Ovary (tissue), 9 donors: ENCODE results near the gene PSMD13. TPM values are rescaled to one million over a fixed set of nuclear protein-coding genes. Genes with fewer than 3 reads are reported as not detected.

Experiments
- DNase-seq, 5 donors: peaks; one replicate each; pipeline ENCODE4 v3.0.0-alpha.2; 2019 to 2020
- H3K27ac ChIP-seq, 2 donors: fragments of 200-600 bp; one replicate each; pipeline versions ENCODE4 v1.5.1 to v1.8.0; 2019 to 2022
- H3K27me3 ChIP-seq: fragments of 200-600 bp; one replicate; pipeline ENCODE4 v1.8.0; 2022
- H3K36me3 ChIP-seq: fragments of 200-600 bp; sonication (generic); one replicate; pipeline ENCODE4 v1.5.1; 2019
- H3K4me1 ChIP-seq: one replicate; pipeline ENCODE4 v1.8.1; 2013; ENCODE audit warnings: mild to moderate bottlenecking, moderate library complexity; ENCODE audit not compliant: insufficient read depth
- H3K4me3 ChIP-seq: fragments of 200-600 bp; sonication (generic); one replicate; pipeline ENCODE4 v1.5.1; 2017
- H3K9me3 ChIP-seq, 2 donors: fragments of 200-600 bp in 1 of 2; sonication (generic) in 1 of 2; one replicate each; pipeline versions ENCODE4 v1.5.1 to v1.8.1; 2013 to 2019; ENCODE audit warnings: mild to moderate bottlenecking in 1 of 2, moderate library complexity in 1 of 2
- CTCF ChIP-seq, 3 donors: fragments of 450-650 bp in 2 of 3; fragments of 200-600 bp in 1 of 3; IDR thresholded peaks; one replicate each; pipeline versions ENCODE4 v1.5.1 to v1.8.0; 2016 to 2022; ENCODE audit warnings: antibody characterized with exemption in 3 of 3, mild to moderate bottlenecking in 1 of 3
- EP300 ChIP-seq: sonication (generic); formaldehyde crosslinking; IDR thresholded peaks from one replicate; pipeline ENCODE4 v1.6.1; 2017; ENCODE audit warnings: antibody characterized with exemption
- POLR2A ChIP-seq: fragments of 450-650 bp; IDR thresholded peaks from one replicate; pipeline ENCODE4 v1.6.1; 2017; ENCODE audit warnings: antibody characterized with exemption, mild to moderate bottlenecking, moderate library complexity
- WGBS, 3 donors: extraction: QIAGEN DNeasy Blood & Tissue Kit in 1 of 3; methylation state at CpG; one replicate each; pipeline versions ENCODE4 v1.1.5 to v1.1.7; 2013 to 2017; 5-methylcytosine and 5-hydroxymethylcytosine counted together
- intact Hi-C, 4 donors: fragments of 100-400 bp; cut with DNase I; formaldehyde crosslinking; loops; one replicate each; pipeline versions ENCODE4 v1.11.0 to v1.15.1; 2022 to 2023
- polyA plus RNA-seq, 2 donors: library from polyadenylated mRNA; stranded (reverse); fragments of 200-250 nt in 1 of 2; fragments of 350-450 nt in 1 of 2; fragmentation: Illumina TruSeq in 1 of 2; extraction: RNeasy Lipid Tissue Mini Kit (QIAGEN cat#74804) in 1 of 2; gene quantifications; one replicate each; pipeline ENCODE4 v1.2.3, GENCODE V29; 2013 to 2014
- total RNA-seq, 7 donors: library from RNA; depleted of rRNA in 2 of 7; stranded (reverse); fragments of >200 nt in 2 of 7; fragmentation: NEBNext Ultra II Directional in 3 of 7; extraction: Animal tissue kit (Norgen Biotek cat#: 25700) in 3 of 7; gene quantifications; one replicate each; pipeline versions ENCODE4 v1.1.0 to v1.2.4, GENCODE V29; 2016 to 2023
- donor health status: DM: no; HTN: no; CAD: no; lungs with moderate emphysema.
- donor health status: DM: no; HTN: no; CAD: no.
- donor health status: Bipolar disorder and iron deficiency.
- donor health status: DM: yes; HTN: yes; CAD: no.
- donor health status: DM: no; HTN: no; CAD: no.
- donor health status: DM: yes; HTN: yes; CAD: no.

Gene PSMD13
- total and polyA plus RNA-seq, 9 donors = 66.2 to 88.9 (median 75.8) TPM

- H3K36me3 ChIP-seq = no peaks in the 10 kb centered on the region
- peaks cover 11% of the 10 kb centered on the region for H3K4me1 ChIP-seq
- H3K4me3 ChIP-seq = no peak overlapping the region
- no peaks in the 10 kb centered on the region for H3K27me3 ChIP-seq
- H3K27ac ChIP-seq = peak overlapping the region in 1 of 2 donors; percentile 2
- TF ChIP-seq EP300 (no peak), CTCF (IDR thresholded peaks at IDR 0.05) (no peak), POLR2A (no peak)
- intact Hi-C loops = no loop called here
- H3K9me3 ChIP-seq = no peaks in the 10 kb centered on the region
- DNase-seq = peak in 2 of 5 donors; percentile 17 to 24
- 72 to 89% (median 75%) methylated on average over 9 of the region's 9 CpGs for WGBS, 3 donors
Observed at GRCh38 chr11:210122-210802, 26.5 kb upstream of the PSMD13 start.

- no peaks in the 10 kb centered on the region for H3K9me3 ChIP-seq
- 87 to 93% (median 91%) methylated on average over 5 of the region's 5 CpGs for WGBS, 3 donors
- TF ChIP-seq EP300 (no peak), POLR2A (no peak), CTCF (IDR thresholded peaks at IDR 0.05) (no peak)
- DNase-seq = peak in 1 of 5 donors; percentile 17
- peaks cover 7% of the 10 kb centered on the region for H3K4me1 ChIP-seq
- H3K4me3 ChIP-seq = no peak overlapping the region
- no peaks in the 10 kb centered on the region for H3K27me3 ChIP-seq
- intact Hi-C loops = no loop called here
- H3K36me3 ChIP-seq = no peaks in the 10 kb centered on the region
- H3K27ac ChIP-seq = no peak overlapping the region
Observed at GRCh38 chr11:210803-211180, 26.0 kb upstream of the PSMD13 start.

- Histone ChIP-seq H3K27ac (no peak overlapping the region), H3K36me3 (no peaks in the 10 kb centered on the region), H3K4me3 (no peak overlapping the region), H3K9me3 (no peaks in the 10 kb centered on the region), H3K4me1 (peaks cover 4% of the 10 kb centered on the region), H3K27me3 (no peaks in the 10 kb centered on the region)
- no peak for TF ChIP-seq EP300
- no peak for TF ChIP-seq POLR2A
- intact Hi-C loops = no loop called here
- peak in 1 of 5 donors; percentile 17 for DNase-seq
- 53 to 71% (median 66%) methylated on average over 5 of the region's 5 CpGs for WGBS, 3 donors
Observed at GRCh38 chr11:211295-211694, 25.5 kb upstream of the PSMD13 start.

- Histone ChIP-seq H3K4me1 (peaks cover 4% of the 10 kb centered on the region), H3K9me3 (no peaks in the 10 kb centered on the region), H3K27me3 (no peaks in the 10 kb centered on the region), H3K36me3 (no peaks in the 10 kb centered on the region), H3K4me3 (no peak overlapping the region), H3K27ac (no peak overlapping the region)
- TF ChIP-seq POLR2A = no peak
- TF ChIP-seq CTCF (IDR thresholded peaks at IDR 0.05) = no peak
- TF ChIP-seq EP300 = no peak
- WGBS, 3 donors = 83 to 87% (median 86%) methylated on average over 9 of the region's 9 CpGs
- intact Hi-C loops = no loop called here
- peak in 1 of 5 donors; percentile 12 for DNase-seq
Observed at GRCh38 chr11:211741-212140, 25.0 kb upstream of the PSMD13 start.
